AG04449 (cell line): ENCODE measurements around the gene SYNJ1.

Experiments used
- CTCF ChIA-PET: fragments of 350-600 bp; formaldehyde crosslinking; extraction: SDS; loops from one replicate; lab custom pipeline; 2021; ENCODE audit warnings: antibody characterized with exemption; lab: Yijun Ruan, JAX
- POLR2A ChIA-PET: fragments of 400-600, 350-600 bp; formaldehyde crosslinking; extraction: SDS; loops from one replicate; lab custom pipeline; 2020; ENCODE audit warnings: antibody characterized with exemption, inconsistent platforms; lab: Yijun Ruan, JAX
- DNase-seq: peaks from one replicate; pipeline ENCODE4 v3.0.0-alpha.2; 2010; ENCODE audit warnings: low read depth, low spot score
- H3K4me3 ChIP-seq: 2 replicates; pipeline ENCODE4 v1.5.1; 2011; ENCODE audit warnings: low read depth, mild to moderate bottlenecking, control low read depth, low read length
- CTCF ChIP-seq: IDR thresholded peaks from one replicate; pipeline ENCODE4 v1.5.1; 2011; ENCODE audit warnings: mild to moderate bottlenecking, moderate library complexity, low read length, control low read depth, inconsistent platforms; ENCODE audit not compliant: insufficient read depth; ENCODE audit errors: missing control alignments

The SYNJ1 gene

GRCh38 chr21:32717851-32718316 lies 9.9 kb downstream of the SYNJ1 start:
- CTCF ChIA-PET: interaction anchor here (0.6 to 1.3 kb wide), 4 partner anchors 9 to 61 kb away, joined by 3 to 4 read pairs (median 3); partner anchors contain the start of gene PAXBP1
- H3K4me3 ChIP-seq: no peak overlapping the region
- no peak for TF ChIP-seq CTCF
- POLR2A ChIA-PET: no interaction called here
- no peak for DNase-seq

- no peak for DNase-seq
- H3K4me3 ChIP-seq: no peak overlapping the region
- ChIA-PET POLR2A (no interaction called here), CTCF (no interaction called here)
- TF ChIP-seq CTCF: no peak
These were observed 11.3 kb downstream of the SYNJ1 start for GRCh38 chr21:32716486-32716885.

- no peak for DNase-seq
- CTCF ChIA-PET: interaction anchor here (0.9 kb wide), 1 partner anchor 62 kb away, joined by 5 read pairs; no protein-coding TSS in a partner anchor
- TF ChIP-seq CTCF: no peak
- POLR2A ChIA-PET: no interaction called here
- no peak overlapping the region for H3K4me3 ChIP-seq
These were observed 14.1 kb downstream of the SYNJ1 start for GRCh38 chr21:32713726-32714125.

GRCh38 chr21:32712641-32713040 lies 15.2 kb downstream of the SYNJ1 start:
- DNase-seq: no peak
- POLR2A ChIA-PET: no interaction called here
- H3K4me3 ChIP-seq: no peak overlapping the region
- TF ChIP-seq CTCF: no peak
- CTCF ChIA-PET: no interaction called here

- no peak for TF ChIP-seq CTCF
- no peak for DNase-seq
- ChIA-PET CTCF (no interaction called here), POLR2A (no interaction called here)
- H3K4me3 ChIP-seq: no peak overlapping the region
These were observed 15.8 kb downstream of the SYNJ1 start for GRCh38 chr21:32712043-32712442.

- no peak overlapping the region for H3K4me3 ChIP-seq
- ChIA-PET POLR2A (no interaction called here), CTCF (no interaction called here)
- no peak for DNase-seq
- TF ChIP-seq CTCF: no peak
These were observed 16.8 kb downstream of the SYNJ1 start for GRCh38 chr21:32710987-32711386.
